WTC11 (cell line): ENCODE data around the gene RPTOR. TPM values are rescaled to one million over a fixed set of nuclear protein-coding genes. Genes with fewer than 3 reads are reported as not detected.

Experiments used
- ATAC-seq: fragments of 200-7000 bp; cut with Tn5 transposase; 2 replicates; pipeline ENCODE4 v1.10.0; 2021; ENCODE audit warnings: mild to moderate bottlenecking, moderate library complexity
- CTCF ChIA-PET: fragments of 300-600 bp; sonication (Branson Sonifier 250); formaldehyde crosslinking; loops from one replicate; lab custom pipeline; 2021; ENCODE audit warnings: antibody characterized with exemption; lab: Charles Lee
- POLR2A ChIA-PET: fragments of 350-600 bp; sonication (Branson Sonifier 250); formaldehyde crosslinking; loops from one replicate; lab custom pipeline; 2021; ENCODE audit warnings: antibody characterized with exemption; lab: Charles Lee
- DNase-seq: peaks from one replicate; pipeline ENCODE4 v3.0.0; 2021; ENCODE audit warnings: low spot score
- H3K27ac Mint-ChIP-seq: 2 replicates; pipeline ENCODE4 v1.8.0; 2021; ENCODE audit warnings: mixed read lengths
- H3K27me3 Mint-ChIP-seq: 2 replicates; pipeline ENCODE4 v1.8.0; 2021; ENCODE audit warnings: low read depth, mild to moderate bottlenecking, moderate library complexity, mixed read lengths
- H3K36me3 Mint-ChIP-seq: 2 replicates; pipeline ENCODE4 v1.8.0; 2021; ENCODE audit warnings: mixed read lengths
- H3K4me1 Mint-ChIP-seq: 2 replicates; pipeline ENCODE4 v1.8.0; 2022; ENCODE audit warnings: mixed read lengths
- H3K4me3 Mint-ChIP-seq: 2 replicates; pipeline ENCODE4 v1.8.0; 2021; ENCODE audit warnings: mild to moderate bottlenecking, moderate library complexity, mixed read lengths
- H3K9me3 Mint-ChIP-seq: 2 replicates; pipeline ENCODE4 v1.8.0; 2021; ENCODE audit warnings: mixed read lengths
- AR ChIP-seq: fragments of 250-450 bp; sonication (Bioruptor Pico); IDR thresholded peaks from 2 replicates; pipeline ENCODE4 v1.9.0; 2021; ENCODE audit warnings: mild to moderate bottlenecking
- CDX4 ChIP-seq: fragments of 250-450 bp; sonication (Bioruptor Pico); IDR thresholded peaks from 2 replicates; pipeline ENCODE4 v1.9.0; 2021; ENCODE audit warnings: moderate library complexity, mild to moderate bottlenecking, inconsistent platforms, borderline replicate concordance
- HMGA2 ChIP-seq: fragments of 250-450 bp; sonication (Bioruptor Pico); IDR thresholded peaks from 2 replicates; pipeline ENCODE4 v1.4.0; 2021; ENCODE audit warnings: mild to moderate bottlenecking, moderate library complexity
- NR1H2 ChIP-seq: sonication (generic); formaldehyde crosslinking; IDR thresholded peaks from 2 replicates; pipeline ENCODE4 v1.9.0; 2021; ENCODE audit warnings: mild to moderate bottlenecking, moderate library complexity, missing genetic modification reagents
- RORB ChIP-seq: fragments of 250-450 bp; sonication (Bioruptor Pico); IDR thresholded peaks from 2 replicates; pipeline ENCODE4 v1.9.0; 2021; ENCODE audit warnings: mild to moderate bottlenecking
- USF1 ChIP-seq: sonication (generic); formaldehyde crosslinking; IDR thresholded peaks from 2 replicates; pipeline ENCODE4 v1.8.0; 2022; ENCODE audit warnings: mild to moderate bottlenecking, missing genetic modification reagents
- USF2 ChIP-seq: sonication (generic); formaldehyde crosslinking; IDR thresholded peaks from 2 replicates; pipeline ENCODE4 v1.8.1; 2023; ENCODE audit warnings: mild to moderate bottlenecking, missing genetic modification reagents, moderate library complexity
- ZBTB43 ChIP-seq: sonication (generic); formaldehyde crosslinking; IDR thresholded peaks from 2 replicates; pipeline ENCODE4 v1.8.1; 2023; ENCODE audit warnings: mild to moderate bottlenecking, missing genetic modification reagents
- ZNF263 ChIP-seq: sonication (generic); formaldehyde crosslinking; IDR thresholded peaks from 2 replicates; pipeline ENCODE4 v1.8.1; 2022; ENCODE audit warnings: low read depth, mild to moderate bottlenecking, moderate library complexity, missing genetic modification reagents
- ZSCAN18 ChIP-seq: fragments of 250-450 bp; sonication (Bioruptor Pico); IDR thresholded peaks from 2 replicates; pipeline ENCODE4 v2.1.2; 2022; ENCODE audit warnings: mild to moderate bottlenecking, moderate library complexity
- total RNA-seq: library from RNA; stranded (reverse); gene quantifications from 3 replicates; pipeline ENCODE4 v1.2.3, GENCODE V29; 2021

RPTOR gene
- total RNA-seq, 1 experiment from 2014 or later = 41.0 TPM

- TF ChIP-seq RORB (CRISPR knock-in tag) = no peak
- TF ChIP-seq, all 79 proteins: peak for 0
Measured at GRCh38 chr17:80923211-80924110, 378.8 kb downstream of the RPTOR start (continued).

- Mint-ChIP-seq H3K36me3 (no peaks in the 10 kb centered on the region; the same call in 1 of the 2 replicates), H3K4me1 (peaks cover 19% of the 10 kb centered on the region), H3K9me3 (no peaks in the 10 kb centered on the region), H3K27ac (no peak overlapping the region), H3K4me3 (no peak overlapping the region), H3K27me3 (peaks cover 33% of the 10 kb centered on the region)
- CTCF ChIA-PET = interaction anchor here (1.3 kb wide), 1 partner anchor 25 kb away, joined by 4 read pairs; no protein-coding TSS in a partner anchor
- ATAC-seq (no peak), DNase-seq (no peak)
- POLR2A ChIA-PET = no interaction called here
- TF ChIP-seq USF2 (CRISPR knock-in tag) = no peak
- TF ChIP-seq ZSCAN18 (CRISPR knock-in tag) = no peak
- no peak for TF ChIP-seq CDX4 (CRISPR knock-in tag)
- no peak for TF ChIP-seq ZBTB43 (CRISPR knock-in tag)
- no peak for TF ChIP-seq HMGA2 (CRISPR knock-in tag)
- TF ChIP-seq RORB (CRISPR knock-in tag) = no peak
- TF ChIP-seq ZNF263 (CRISPR knock-in tag) = no peak
Measured at GRCh38 chr17:80924111-80924806, 379.6 kb downstream of the RPTOR start.

- H3K4me3 Mint-ChIP-seq = no peak overlapping the region
- H3K27me3 Mint-ChIP-seq = peaks cover 40% of the 10 kb centered on the region
- H3K27ac Mint-ChIP-seq = no peak overlapping the region
- DNase-seq (no peak), ATAC-seq (no peak)
- POLR2A ChIA-PET = no interaction called here
- H3K9me3 Mint-ChIP-seq = no peaks in the 10 kb centered on the region
- peaks cover 19% of the 10 kb centered on the region for H3K4me1 Mint-ChIP-seq
- TF ChIP-seq NR1H2 = no peak
- TF ChIP-seq USF1 (CRISPR knock-in tag) = no peak
- no peak for TF ChIP-seq AR (CRISPR knock-in tag)
- CTCF ChIA-PET = interaction anchor here (1.3 kb wide), 1 partner anchor 26 kb away, joined by 4 read pairs; no protein-coding TSS in a partner anchor
- H3K36me3 Mint-ChIP-seq = no peaks in the 10 kb centered on the region; the same call in 1 of the 2 replicates
Measured at GRCh38 chr17:80924807-80925610, 380.4 kb downstream of the RPTOR start.
